ENCODE measurements around the gene MAFF.

- TF ChIP-seq POLR2AphosphoS5 (IDR thresholded peaks at IDR 0.05; ENCODE audit: low read depth, low read length), result no peak
- TF ChIP-seq CTCF (IDR thresholded peaks at IDR 0.05), result no peak
- TF ChIP-seq REST (IDR thresholded peaks at IDR 0.05; ENCODE audit: insufficient read depth in 1 of 2, low read depth in 2 of 2, low read length in 1 of 2), result no peak
Measured at GRCh38 chr22:38171927-38172831, 29.6 kb upstream of the MAFF start.

Measured in Panc1 (cell line).